ENCODE data around the gene RNF111. TPM values are rescaled to one million over a fixed set of nuclear protein-coding genes. Genes with fewer than 3 reads are reported as not detected.

The RNF111 gene
- total and polyA plus RNA-seq, 2 of the 13 experiments (the other 11 are each of a cell fraction or from before 2014, with no cell fraction given), result 12.1 to 23.1 TPM

- H3K4me2 ChIP-seq (ENCODE audit: low read depth, low read length), result no peak overlapping the region
- POLR2A ChIA-PET, result no interaction called here
- H3K27me3 ChIP-seq (ENCODE audit: control insufficient read depth in 1 of 2, insufficient read depth in 2 of 2, low read length in 2 of 2), result no peaks in the 10 kb centered on the region
- in situ Hi-C loops (cut with HindIII; ENCODE audit: extremely low pct_ligation_motif_present, low pct_unique_long_range_greater_than_20kb) (loop anchor here (10.0 kb wide), 1 partner anchor 536 kb away; no protein-coding TSS in a partner anchor), intact Hi-C loops (cut with micrococcal nuclease; ENCODE audit: unreplicated experiment) (loop anchor here (5.0 kb wide), 1 partner anchor 533 kb away; no protein-coding TSS in a partner anchor)
- H3K4me3 ChIP-seq (replicated peaks in 1 of 3; ENCODE audit: insufficient read depth in 1 of 3, low read depth in 2 of 3, low read length in 3 of 3), result no peak overlapping the region
- FAIRE-seq, result no peak
- no peaks in the 10 kb centered on the region for H4K20me1 ChIP-seq (ENCODE audit: insufficient read depth, low read length)
- H3K9me3 ChIP-seq (ENCODE audit: low read length), result no peaks in the 10 kb centered on the region
- H3K36me3 ChIP-seq (replicated peaks in 1 of 2; ENCODE audit: control insufficient read depth in 1 of 2, insufficient read depth in 2 of 2, low read length in 2 of 2), result no peaks in the 10 kb centered on the region
- no peak overlapping the region for H2AFZ ChIP-seq (ENCODE audit: low read length)
- H3K9ac ChIP-seq (ENCODE audit: insufficient read depth, low read depth, low read length), result no peak overlapping the region
- DNase-seq (ENCODE audit: low spot score), result no peak
- no peaks in the 10 kb centered on the region for H3K4me1 ChIP-seq (ENCODE audit: insufficient read depth, low read length)
- WGBS (ENCODE audit: low lambda C conversion rate), result 56% methylated on average over 4 of the region's 4 CpGs
- CTCF ChIA-PET (ENCODE audit: low intra/inter-chr PET ratio, low total read pairs), result no interaction called here
- H3K79me2 ChIP-seq (ENCODE audit: insufficient read depth, low read length), result no peaks in the 10 kb centered on the region
- ATAC-seq, result no peak
- no peak overlapping the region for H3K27ac ChIP-seq (ENCODE audit: extremely low read length, insufficient read depth, low read length)
- no TSS peak for BruUV-seq (replicated peaks)
- TF ChIP-seq SAP130 (CRISPR knock-in tag; IDR thresholded peaks at IDR 0.05; ENCODE audit: low read depth) (no peak), STAG1 (CRISPR knock-in tag; IDR thresholded peaks at IDR 0.05) (no peak), TRAFD1 (CRISPR knock-in tag; IDR thresholded peaks at IDR 0.05; ENCODE audit: borderline replicate concordance) (no peak), ZBTB37 (CRISPR knock-in tag; IDR thresholded peaks at IDR 0.05) (no peak), MTERF4 (CRISPR knock-in tag; IDR thresholded peaks at IDR 0.05) (no peak), RFXAP (CRISPR knock-in tag; IDR thresholded peaks at IDR 0.05; ENCODE audit: borderline replicate concordance) (no peak), RFX1 (IDR thresholded peaks at IDR 0.05) (no peak)
Measured at GRCh38 chr15:58958811-58959210, 28.7 kb upstream of the RNF111 start.
